ENCODE results near the gene CCNO.

The CCNO gene

GRCh38 chr5:55232985-55233928 lies at the start of gene CCNO (continued):
- TF ChIP-seq ZNF704 (tag by site-specific recombination; IDR thresholded peaks at IDR 0.05) (peak; percentile 40; the same call in 1 of the 2 replicates), ZNF660 (tag by site-specific recombination; IDR thresholded peaks at IDR 0.05) (peak; percentile 76; the same call in 1 of the 2 replicates), ZNF449 (tag by site-specific recombination; IDR thresholded peaks at IDR 0.05) (peak; percentile 71), ZNF792 (tag by site-specific recombination; IDR thresholded peaks at IDR 0.05) (no peak), SCRT2 (tag by site-specific recombination; IDR thresholded peaks at IDR 0.05) (peak; percentile 84), INSM2 (tag by site-specific recombination; IDR thresholded peaks at IDR 0.05) (no peak)
- TF ChIP-seq, protein P1, sequence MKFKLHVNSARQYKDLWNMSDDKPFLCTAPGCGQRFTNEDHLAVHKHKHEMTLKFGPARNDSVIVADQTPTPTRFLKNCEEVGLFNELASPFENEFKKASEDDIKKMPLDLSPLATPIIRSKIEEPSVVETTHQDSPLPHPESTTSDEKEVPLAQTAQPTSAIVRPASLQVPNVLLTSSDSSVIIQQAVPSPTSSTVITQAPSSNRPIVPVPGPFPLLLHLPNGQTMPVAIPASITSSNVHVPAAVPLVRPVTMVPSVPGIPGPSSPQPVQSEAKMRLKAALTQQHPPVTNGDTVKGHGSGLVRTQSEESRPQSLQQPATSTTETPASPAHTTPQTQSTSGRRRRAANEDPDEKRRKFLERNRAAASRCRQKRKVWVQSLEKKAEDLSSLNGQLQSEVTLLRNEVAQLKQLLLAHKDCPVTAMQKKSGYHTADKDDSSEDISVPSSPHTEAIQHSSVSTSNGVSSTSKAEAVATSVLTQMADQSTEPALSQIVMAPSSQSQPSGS (tag by site-specific recombination; IDR thresholded peaks at IDR 0.05; ENCODE audit: low read depth), result no peak

DNA sequence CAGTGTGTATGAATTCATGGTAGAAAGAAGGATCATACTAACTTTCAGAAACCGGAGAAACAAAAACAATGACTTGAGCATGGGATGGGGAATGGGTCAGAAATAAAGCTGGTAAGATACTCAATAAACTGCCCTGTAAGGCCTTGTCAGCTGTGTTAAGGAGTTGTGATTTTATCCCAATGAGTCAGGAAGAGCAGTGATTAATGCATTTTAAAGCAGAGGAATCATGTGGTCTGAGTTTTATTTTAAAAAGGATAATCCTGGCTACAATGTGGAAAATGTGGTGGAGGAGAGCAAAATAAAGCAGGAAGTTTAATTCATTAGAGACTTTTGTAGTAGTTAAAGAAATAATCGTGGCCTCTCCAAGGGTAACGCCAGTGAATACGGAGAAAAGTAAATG lies 45.4 kb upstream of the CCNO start:
- ChIA-PET POLR2A (no interaction called here), CTCF (no interaction called here)
- no peak for TF ChIP-seq ZNF48 (tag by site-specific recombination; IDR thresholded peaks at IDR 0.05)
- no peak for TF ChIP-seq MEIS1 (CRISPR knock-in tag; IDR thresholded peaks at IDR 0.05; ENCODE audit: borderline replicate concordance)
- TF ChIP-seq ZNF513 (tag by site-specific recombination; IDR thresholded peaks at IDR 0.05), result no peak
- no peak for TF ChIP-seq ZNF138 (tag by site-specific recombination; IDR thresholded peaks at IDR 0.05; ENCODE audit: borderline replicate concordance)
- TF ChIP-seq, protein P2, sequence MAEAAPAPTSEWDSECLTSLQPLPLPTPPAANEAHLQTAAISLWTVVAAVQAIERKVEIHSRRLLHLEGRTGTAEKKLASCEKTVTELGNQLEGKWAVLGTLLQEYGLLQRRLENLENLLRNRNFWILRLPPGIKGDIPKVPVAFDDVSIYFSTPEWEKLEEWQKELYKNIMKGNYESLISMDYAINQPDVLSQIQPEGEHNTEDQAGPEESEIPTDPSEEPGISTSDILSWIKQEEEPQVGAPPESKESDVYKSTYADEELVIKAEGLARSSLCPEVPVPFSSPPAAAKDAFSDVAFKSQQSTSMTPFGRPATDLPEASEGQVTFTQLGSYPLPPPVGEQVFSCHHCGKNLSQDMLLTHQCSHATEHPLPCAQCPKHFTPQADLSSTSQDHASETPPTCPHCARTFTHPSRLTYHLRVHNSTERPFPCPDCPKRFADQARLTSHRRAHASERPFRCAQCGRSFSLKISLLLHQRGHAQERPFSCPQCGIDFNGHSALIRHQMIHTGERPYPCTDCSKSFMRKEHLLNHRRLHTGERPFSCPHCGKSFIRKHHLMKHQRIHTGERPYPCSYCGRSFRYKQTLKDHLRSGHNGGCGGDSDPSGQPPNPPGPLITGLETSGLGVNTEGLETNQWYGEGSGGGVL (tag by site-specific recombination; IDR thresholded peaks at IDR 0.05), result no peak
- no peak for TF ChIP-seq ZNF792 (tag by site-specific recombination; IDR thresholded peaks at IDR 0.05)
- TF ChIP-seq ZNF423 (tag by site-specific recombination; IDR thresholded peaks at IDR 0.05), result no peak
- TF ChIP-seq FEZF1 (tag by site-specific recombination; IDR thresholded peaks at IDR 0.05), result no peak
- TF ChIP-seq ZNF148 (tag by site-specific recombination; IDR thresholded peaks at IDR 0.05; ENCODE audit: borderline replicate concordance), result no peak
- TF ChIP-seq ZNF529 (tag by site-specific recombination; IDR thresholded peaks at IDR 0.05; ENCODE audit: insufficient replicate concordance), result no peak
- no peak for TF ChIP-seq GLIS1 (tag by site-specific recombination; IDR thresholded peaks at IDR 0.05)
- no peak for TF ChIP-seq ZFP41 (tag by site-specific recombination; IDR thresholded peaks at IDR 0.05; ENCODE audit: borderline replicate concordance)
- peaks cover 83 to 87% of the 10 kb centered on the region in 2 experiments for H3K36me3 ChIP-seq (ENCODE audit: control insufficient read depth in 2 of 2, insufficient read depth in 1 of 2, low read length in 2 of 2)
- no peaks in the 10 kb centered on the region for H3K9me3 ChIP-seq (ENCODE audit: control insufficient read depth, insufficient read depth, low read depth, low read length)
- no peak overlapping the region for H3K4me3 ChIP-seq (ENCODE audit: low read depth, low read length)
- H3K27ac ChIP-seq (ENCODE audit: extremely low read depth, low read depth, low read length), result no peak overlapping the region
- no peaks in the 10 kb centered on the region for H3K4me1 ChIP-seq (ENCODE audit: control insufficient read depth, insufficient read depth, low read length)

Data from HEK293 (cell line).